Caco-2 (cell line): Measurements from ENCODE around the gene RALGDS. TPM values are rescaled to one million over a fixed set of nuclear protein-coding genes. Genes with fewer than 3 reads are reported as not detected.

ENCODE experiments used
- BruUV-seq: library from RNA; stranded (reverse); fragments of 400-500 nt; replicated peaks from 2 replicates; lab custom pipeline; 2021; lab: Mats Ljungman, UMichigan
- CTCF ChIA-PET: fragments of 300-600 bp; sonication (Branson Sonifier 250); formaldehyde crosslinking; loops from one replicate; lab custom pipeline; 2022; ENCODE audit warnings: antibody characterized with exemption; lab: Charles Lee
- POLR2A ChIA-PET: fragments of 300-600 bp; sonication (Branson Sonifier 250); formaldehyde crosslinking; loops from one replicate; lab custom pipeline; 2022; ENCODE audit warnings: antibody characterized with exemption; lab: Charles Lee
- DNase-seq, 2 experiments: peaks; one replicate each; pipeline versions ENCODE4 v3.0.0 to v3.0.0-alpha.2; 2020 to 2022
- H3K27me3 ChIP-seq: replicated peaks from 2 replicates; pipeline ENCODE4 v1.6.0; 2011; ENCODE audit warnings: low read length; ENCODE audit not compliant: control insufficient read depth, insufficient read depth
- H3K36me3 ChIP-seq: 2 replicates; pipeline ENCODE4 v1.5.1; 2011; ENCODE audit warnings: low read length; ENCODE audit not compliant: control insufficient read depth, insufficient read depth
- H3K4me1 ChIP-seq: fragments of 250-450 bp; sonication (Bioruptor Pico); 2 replicates; pipeline ENCODE4 v1.5.1; 2020; ENCODE audit warnings: mild to moderate bottlenecking
- H3K4me3 ChIP-seq: 2 replicates; pipeline ENCODE4 v1.5.1; 2011; ENCODE audit warnings: low read depth, mild to moderate bottlenecking, control low read depth, low read length
- H3K9me3 ChIP-seq: fragments of 250-450 bp; sonication (Bioruptor Pico); 2 replicates; pipeline ENCODE4 v1.5.1; 2020; ENCODE audit warnings: mild to moderate bottlenecking, moderate library complexity
- H3K27ac Mint-ChIP-seq: one replicate; pipeline ENCODE4 v1.8.0; 2022; ENCODE audit warnings: mixed read lengths; ENCODE audit not compliant: unreplicated experiment
- H3K27me3 Mint-ChIP-seq: one replicate; pipeline ENCODE4 v1.8.0; 2022; ENCODE audit warnings: mixed read lengths; ENCODE audit not compliant: insufficient read depth, unreplicated experiment
- H3K36me3 Mint-ChIP-seq: one replicate; pipeline ENCODE4 v1.8.0; 2022; ENCODE audit warnings: mild to moderate bottlenecking, mixed read lengths; ENCODE audit not compliant: insufficient read depth, unreplicated experiment
- H3K4me1 Mint-ChIP-seq: one replicate; pipeline ENCODE4 v1.8.0; 2022; ENCODE audit warnings: low read depth, mixed read lengths; ENCODE audit not compliant: unreplicated experiment
- H3K4me3 Mint-ChIP-seq: one replicate; pipeline ENCODE4 v1.8.0; 2022; ENCODE audit warnings: mild to moderate bottlenecking, moderate library complexity, mixed read lengths; ENCODE audit not compliant: unreplicated experiment
- H3K9me3 Mint-ChIP-seq: one replicate; pipeline ENCODE4 v1.8.0; 2022; ENCODE audit warnings: mixed read lengths; ENCODE audit not compliant: unreplicated experiment
- intact Hi-C: fragments of 100-400 bp; cut with micrococcal nuclease; formaldehyde crosslinking; loops from one replicate; pipeline ENCODE4 v1.10.0; 2022; ENCODE audit not compliant: unreplicated experiment
- total RNA-seq: library from RNA; stranded (reverse); gene quantifications from 2 replicates; pipeline ENCODE4 v1.2.3, GENCODE V29; 2022
- TF ChIP-seq, protein P1 (sequence below), 2 experiments: fragments of 200-600 bp in 1 of 2; IDR thresholded peaks; 1 replicate in 1 of 2; 2 replicates in 1 of 2; pipeline versions ENCODE4 v1.5.1 to v1.8.0; 2011 to 2022; ENCODE audit warnings: antibody characterized with exemption in 1 of 2, control low read depth in 1 of 2, inconsistent platforms in 1 of 2, low read depth in 1 of 2, low read length in 1 of 2, mild to moderate bottlenecking in 1 of 2, moderate library complexity in 1 of 2; ENCODE audit not compliant: insufficient read depth in 1 of 2, severe bottlenecking in 1 of 2, unreplicated experiment in 1 of 2

Gene RALGDS
- total RNA-seq, 1 experiment from 2014 or later: 18.7 TPM

DNA sequence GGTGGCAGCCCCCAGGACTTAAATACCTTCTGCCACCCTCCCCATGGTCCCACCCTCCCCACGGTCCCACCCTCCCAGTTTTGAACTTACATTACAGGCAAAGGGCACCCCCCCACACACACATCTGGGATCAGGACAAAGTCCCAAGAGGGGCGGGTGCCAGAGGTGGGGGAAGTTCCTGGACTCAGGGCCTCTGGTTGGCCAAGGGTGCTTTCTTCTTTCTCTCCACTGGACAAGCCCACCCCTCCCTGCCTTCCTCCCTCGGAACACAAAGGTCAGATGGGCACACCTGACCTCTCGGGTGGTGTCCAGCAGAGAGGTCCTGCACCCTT lies 19.1 kb upstream of the RALGDS start:
- H3K36me3 Mint-ChIP-seq: peaks cover 12% of the 10 kb centered on the region
- H3K4me3 Mint-ChIP-seq: no peak overlapping the region
- CTCF ChIA-PET: no interaction called here
- no peak overlapping the region for H3K27ac Mint-ChIP-seq
- POLR2A ChIA-PET: no interaction called here
- Histone ChIP-seq H3K27me3 (no peaks in the 10 kb centered on the region), H3K9me3 (no peaks in the 10 kb centered on the region), H3K4me3 (no peak overlapping the region), H3K36me3 (no peaks in the 10 kb centered on the region; the same call in 1 of the 2 replicates), H3K4me1 (peaks cover 14% of the 10 kb centered on the region; the same call in 1 of the 2 replicates)
- no TSS peak for BruUV-seq
- no peaks in the 10 kb centered on the region for H3K9me3 Mint-ChIP-seq
- TF ChIP-seq, protein P1, sequence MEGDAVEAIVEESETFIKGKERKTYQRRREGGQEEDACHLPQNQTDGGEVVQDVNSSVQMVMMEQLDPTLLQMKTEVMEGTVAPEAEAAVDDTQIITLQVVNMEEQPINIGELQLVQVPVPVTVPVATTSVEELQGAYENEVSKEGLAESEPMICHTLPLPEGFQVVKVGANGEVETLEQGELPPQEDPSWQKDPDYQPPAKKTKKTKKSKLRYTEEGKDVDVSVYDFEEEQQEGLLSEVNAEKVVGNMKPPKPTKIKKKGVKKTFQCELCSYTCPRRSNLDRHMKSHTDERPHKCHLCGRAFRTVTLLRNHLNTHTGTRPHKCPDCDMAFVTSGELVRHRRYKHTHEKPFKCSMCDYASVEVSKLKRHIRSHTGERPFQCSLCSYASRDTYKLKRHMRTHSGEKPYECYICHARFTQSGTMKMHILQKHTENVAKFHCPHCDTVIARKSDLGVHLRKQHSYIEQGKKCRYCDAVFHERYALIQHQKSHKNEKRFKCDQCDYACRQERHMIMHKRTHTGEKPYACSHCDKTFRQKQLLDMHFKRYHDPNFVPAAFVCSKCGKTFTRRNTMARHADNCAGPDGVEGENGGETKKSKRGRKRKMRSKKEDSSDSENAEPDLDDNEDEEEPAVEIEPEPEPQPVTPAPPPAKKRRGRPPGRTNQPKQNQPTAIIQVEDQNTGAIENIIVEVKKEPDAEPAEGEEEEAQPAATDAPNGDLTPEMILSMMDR (IDR thresholded peaks at IDR 0.05; ENCODE audit: insufficient read depth in 1 of 2, low read depth in 1 of 2, low read length in 1 of 2, severe bottlenecking in 1 of 2, unreplicated experiment in 1 of 2): no peak
- intact Hi-C loops: no loop called here
- no peak for DNase-seq
- no peaks in the 10 kb centered on the region for H3K27me3 Mint-ChIP-seq
- H3K4me1 Mint-ChIP-seq: no peaks in the 10 kb centered on the region

DNA sequence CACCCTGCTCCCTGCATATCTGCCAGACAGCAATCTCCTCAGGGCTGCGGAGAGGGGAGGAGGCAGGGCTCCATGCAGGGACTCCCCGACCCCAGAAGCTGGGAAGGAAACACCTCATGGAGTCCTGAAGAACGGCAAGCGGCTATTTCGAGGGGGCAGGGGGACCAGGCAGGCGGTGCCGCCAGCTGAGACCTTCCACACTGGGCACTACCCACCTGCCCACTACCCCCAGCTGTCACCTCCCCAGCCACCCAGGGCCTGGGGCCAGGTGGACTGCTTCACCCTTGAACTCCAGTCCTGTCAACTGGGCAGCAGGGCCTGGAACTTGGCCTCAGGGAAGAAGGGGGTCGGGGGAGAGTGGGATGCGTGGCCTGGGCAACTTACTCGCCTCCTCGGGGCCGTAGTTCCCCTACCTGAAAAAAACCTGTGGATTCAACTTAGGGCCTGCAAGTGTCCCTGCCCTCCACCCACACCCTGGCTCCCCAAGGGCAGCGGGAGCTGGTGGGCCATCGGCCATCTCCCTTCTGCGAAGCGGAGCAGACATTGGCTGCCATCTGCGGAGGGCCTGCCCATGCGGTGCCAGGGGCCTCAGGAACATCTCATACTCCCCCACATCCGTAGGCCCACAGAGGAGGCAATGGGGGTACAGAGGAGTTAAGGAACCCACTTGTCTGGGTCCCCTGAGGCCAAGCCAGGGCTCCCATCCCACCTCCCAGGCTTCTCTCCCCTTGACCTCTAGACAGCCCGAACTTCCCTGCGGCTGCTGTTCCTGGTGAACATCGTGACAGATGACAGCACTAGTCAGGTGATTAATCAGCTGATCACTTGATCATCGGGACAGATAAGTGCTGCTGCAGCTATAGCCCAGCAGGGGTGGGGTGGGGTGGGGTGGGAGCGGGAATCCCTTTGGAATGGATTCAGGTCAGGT lies 18.5 kb upstream of the RALGDS start:
- BruUV-seq: no TSS peak
- Mint-ChIP-seq H3K36me3 (peaks cover 12% of the 10 kb centered on the region), H3K4me1 (no peaks in the 10 kb centered on the region), H3K27me3 (no peaks in the 10 kb centered on the region), H3K27ac (no peak overlapping the region), H3K9me3 (no peaks in the 10 kb centered on the region), H3K4me3 (no peak overlapping the region)
- ChIA-PET POLR2A (no interaction called here), CTCF (no interaction called here)
- intact Hi-C loops: no loop called here
- TF ChIP-seq, protein P1 (IDR thresholded peaks at IDR 0.05; ENCODE audit: insufficient read depth in 1 of 2, low read depth in 1 of 2, low read length in 1 of 2, severe bottlenecking in 1 of 2, unreplicated experiment in 1 of 2): no peak
- Histone ChIP-seq H3K4me1 (peaks cover 14% of the 10 kb centered on the region; the same call in 1 of the 2 replicates), H3K4me3 (no peak overlapping the region), H3K27me3 (no peaks in the 10 kb centered on the region), H3K36me3 (no peaks in the 10 kb centered on the region; the same call in 1 of the 2 replicates), H3K9me3 (no peaks in the 10 kb centered on the region)
- DNase-seq: no peak

DNA sequence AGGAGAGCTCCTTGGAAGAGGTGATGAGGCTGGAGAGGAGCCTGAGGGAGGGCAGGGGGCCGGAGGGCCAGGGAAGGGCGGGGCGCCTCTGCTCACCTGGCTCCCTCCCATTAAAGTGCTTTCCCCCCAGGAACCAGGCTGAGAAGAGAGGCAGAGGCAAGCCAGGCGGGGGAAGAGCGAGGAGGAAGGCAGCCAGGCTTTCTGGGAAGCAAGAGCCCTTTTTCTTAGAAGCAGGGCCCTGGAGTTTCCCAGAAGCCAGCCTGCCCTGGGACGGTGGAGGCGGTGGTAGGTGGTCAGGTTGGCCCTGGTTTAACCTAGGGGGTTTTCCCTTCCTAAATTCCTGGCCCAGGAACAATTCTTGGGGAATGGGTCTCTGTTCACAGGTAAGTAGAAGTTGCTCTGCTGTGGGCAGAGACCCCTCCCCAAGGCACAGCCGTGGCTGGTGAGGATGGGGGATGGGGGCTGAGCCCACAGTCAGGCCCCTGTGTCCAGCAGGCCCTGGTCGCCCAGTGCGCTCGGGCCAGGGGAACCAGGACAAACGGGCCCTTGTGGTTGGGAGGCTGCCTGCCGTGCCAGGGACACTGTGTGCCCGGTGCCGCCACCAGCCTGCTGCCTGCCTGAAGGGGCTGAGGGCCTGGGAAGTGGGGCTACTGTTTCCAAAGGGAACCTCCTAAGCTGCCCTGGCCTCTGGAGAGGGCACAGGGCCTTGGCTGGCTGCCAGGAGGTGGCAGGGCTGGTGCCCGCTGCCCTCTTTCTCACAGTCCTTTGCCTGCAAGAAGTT lies 16.6 kb upstream of the RALGDS start:
- CTCF ChIA-PET: interaction anchor here (0.6 to 0.7 kb wide), 2 partner anchors 10 to 991 kb away, joined by 3 read pairs; no protein-coding TSS in a partner anchor
- Mint-ChIP-seq H3K27me3 (no peaks in the 10 kb centered on the region), H3K27ac (no peak overlapping the region), H3K9me3 (no peaks in the 10 kb centered on the region), H3K4me3 (no peak overlapping the region), H3K4me1 (peaks cover 7% of the 10 kb centered on the region), H3K36me3 (peaks cover 5% of the 10 kb centered on the region)
- Histone ChIP-seq H3K9me3 (no peaks in the 10 kb centered on the region), H3K27me3 (no peaks in the 10 kb centered on the region), H3K4me1 (peaks cover 15% of the 10 kb centered on the region), H3K4me3 (no peak overlapping the region), H3K36me3 (no peaks in the 10 kb centered on the region; the same call in 1 of the 2 replicates)
- TF ChIP-seq, protein P1 (IDR thresholded peaks at IDR 0.05; ENCODE audit: insufficient read depth in 1 of 2, low read depth in 1 of 2, low read length in 1 of 2, severe bottlenecking in 1 of 2, unreplicated experiment in 1 of 2): no peak
- POLR2A ChIA-PET: no interaction called here
- intact Hi-C loops: no loop called here
- no peak for DNase-seq
- no TSS peak for BruUV-seq
